ENCODE measurements around the gene MSRB2. TPM values are rescaled to one million over a fixed set of nuclear protein-coding genes. Genes with fewer than 3 reads are reported as not detected.

MSRB2 gene
- total and polyA plus RNA-seq, 2 donors (not counting 1 experiment from before 2014, with no cell fraction given), result 19.0 to 33.0 TPM

GRCh38 chr10:23106331-23107072 lies 11.1 kb downstream of the MSRB2 start:
- H4K20me1 ChIP-seq (ENCODE audit: control insufficient read depth, extremely low read depth, insufficient read depth, low read length), result no peaks in the 10 kb centered on the region
- H3K4me1 ChIP-seq (ENCODE audit: control insufficient read depth, extremely low read depth, insufficient read depth, low read length), result no peaks in the 10 kb centered on the region
- TF ChIP-seq EZH2 (IDR thresholded peaks at IDR 0.05; ENCODE audit: low read length, missing control alignments) (no peak), CTCF (conservative IDR thresholded peaks at IDR 0.05 in 1 of 2, IDR thresholded peaks at IDR 0.05 in 1 of 2; ENCODE audit: low read depth in 1 of 2, low read length in 2 of 2) (no peak)
- H3K9me3 ChIP-seq (ENCODE audit: control insufficient read depth, insufficient read depth, low read depth, low read length), result no peaks in the 10 kb centered on the region
- DNase-seq (ENCODE audit: low read depth in 2 of 2), result no peak
- H3K27ac ChIP-seq (ENCODE audit: insufficient read depth, low read length), result no peak overlapping the region
- H3K9ac ChIP-seq (ENCODE audit: insufficient read depth, low read length), result no peak overlapping the region
- no peak overlapping the region for H3K4me2 ChIP-seq (ENCODE audit: extremely low read depth, insufficient read depth, low read length)
- no peak overlapping the region for H3K4me3 ChIP-seq (replicated peaks in 1 of 4; ENCODE audit: control extremely low read depth in 1 of 4, insufficient read depth in 1 of 4, low read depth in 3 of 4, low read length in 4 of 4)
- no peaks in the 10 kb centered on the region for H3K27me3 ChIP-seq (ENCODE audit: control insufficient read depth, insufficient read depth, low read length)
- no peaks in the 10 kb centered on the region for H3K79me2 ChIP-seq (ENCODE audit: control insufficient read depth, insufficient read depth, low read length)
- no peak overlapping the region for H2AFZ ChIP-seq (ENCODE audit: low read length)
- no peaks in the 10 kb centered on the region for H3K36me3 ChIP-seq (ENCODE audit: control insufficient read depth, insufficient read depth, low read length)

GRCh38 chr10:23110722-23111516 lies 15.5 kb downstream of the MSRB2 start:
- Histone ChIP-seq H3K4me2 (ENCODE audit: extremely low read depth, insufficient read depth, low read length) (no peak overlapping the region), H3K36me3 (ENCODE audit: control insufficient read depth, insufficient read depth, low read length) (peaks cover 2% of the 10 kb centered on the region), H3K4me1 (ENCODE audit: control insufficient read depth, extremely low read depth, insufficient read depth, low read length) (no peaks in the 10 kb centered on the region), H3K9ac (ENCODE audit: insufficient read depth, low read length) (no peak overlapping the region), H2AFZ (ENCODE audit: low read length) (no peak overlapping the region), H3K4me3 (replicated peaks in 1 of 4; ENCODE audit: control extremely low read depth in 1 of 4, insufficient read depth in 1 of 4, low read depth in 3 of 4, low read length in 4 of 4) (no peak overlapping the region), H3K79me2 (ENCODE audit: control insufficient read depth, insufficient read depth, low read length) (no peaks in the 10 kb centered on the region), H3K9me3 (ENCODE audit: control insufficient read depth, insufficient read depth, low read depth, low read length) (no peaks in the 10 kb centered on the region), H4K20me1 (ENCODE audit: control insufficient read depth, extremely low read depth, insufficient read depth, low read length) (no peaks in the 10 kb centered on the region), H3K27ac (ENCODE audit: insufficient read depth, low read length) (no peak overlapping the region), H3K27me3 (ENCODE audit: control insufficient read depth, insufficient read depth, low read length) (no peaks in the 10 kb centered on the region)
- DNase-seq (ENCODE audit: low read depth in 2 of 2), result no peak
- TF ChIP-seq CTCF (conservative IDR thresholded peaks at IDR 0.05 in 1 of 2, IDR thresholded peaks at IDR 0.05 in 1 of 2; ENCODE audit: low read depth in 1 of 2, low read length in 2 of 2) (no peak), EZH2 (IDR thresholded peaks at IDR 0.05; ENCODE audit: low read length, missing control alignments) (no peak)

DNA sequence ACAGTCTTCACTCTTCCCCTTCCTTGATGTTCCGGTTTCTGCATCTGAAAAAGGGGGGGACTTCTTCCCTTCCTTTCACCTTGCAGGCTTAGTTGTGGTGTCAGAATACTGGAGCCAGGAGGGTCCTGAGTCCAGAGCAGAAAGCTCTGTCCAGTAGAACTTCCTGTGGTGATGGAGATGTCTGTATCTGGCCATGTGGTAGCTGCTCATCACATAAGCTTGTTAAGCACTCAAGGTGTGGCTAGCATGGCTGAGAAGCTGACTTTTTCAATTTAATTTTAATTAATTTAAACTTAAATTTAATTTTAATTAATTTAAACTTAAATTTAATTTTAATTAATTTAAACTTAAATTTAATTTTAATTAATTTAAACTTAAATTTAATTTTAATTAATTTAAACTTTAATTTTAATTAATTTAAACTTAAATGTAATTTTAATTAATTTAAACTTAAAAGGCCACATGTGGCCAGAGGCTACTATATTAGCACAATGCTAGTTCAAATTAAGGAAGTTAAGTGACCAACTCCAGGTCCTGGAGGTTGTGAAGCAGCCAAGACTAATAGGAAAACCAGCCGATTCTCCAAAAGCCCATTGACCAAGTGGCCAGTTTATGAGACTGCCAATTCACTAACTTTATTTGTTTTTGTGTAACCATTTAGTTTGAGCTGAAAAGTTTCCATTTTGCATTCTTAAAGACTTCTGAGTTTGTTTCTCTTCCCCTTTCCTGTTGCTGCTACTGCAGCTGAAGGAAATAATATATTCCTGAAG lies 16.3 kb downstream of the MSRB2 start:
- Histone ChIP-seq H3K79me2 (ENCODE audit: control insufficient read depth, insufficient read depth, low read length) (no peaks in the 10 kb centered on the region), H3K4me3 (replicated peaks in 1 of 4; ENCODE audit: control extremely low read depth in 1 of 4, insufficient read depth in 1 of 4, low read depth in 3 of 4, low read length in 4 of 4) (no peak overlapping the region), H3K4me1 (ENCODE audit: control insufficient read depth, extremely low read depth, insufficient read depth, low read length) (no peaks in the 10 kb centered on the region), H3K27ac (ENCODE audit: insufficient read depth, low read length) (no peak overlapping the region), H3K9ac (ENCODE audit: insufficient read depth, low read length) (no peak overlapping the region), H3K9me3 (ENCODE audit: control insufficient read depth, insufficient read depth, low read depth, low read length) (no peaks in the 10 kb centered on the region), H2AFZ (ENCODE audit: low read length) (no peak overlapping the region), H3K36me3 (ENCODE audit: control insufficient read depth, insufficient read depth, low read length) (peaks cover 2% of the 10 kb centered on the region), H3K4me2 (ENCODE audit: extremely low read depth, insufficient read depth, low read length) (no peak overlapping the region), H3K27me3 (ENCODE audit: control insufficient read depth, insufficient read depth, low read length) (no peaks in the 10 kb centered on the region), H4K20me1 (ENCODE audit: control insufficient read depth, extremely low read depth, insufficient read depth, low read length) (no peaks in the 10 kb centered on the region)
- TF ChIP-seq EZH2 (IDR thresholded peaks at IDR 0.05; ENCODE audit: low read length, missing control alignments) (no peak), CTCF (conservative IDR thresholded peaks at IDR 0.05 in 1 of 2, IDR thresholded peaks at IDR 0.05 in 1 of 2; ENCODE audit: low read depth in 1 of 2, low read length in 2 of 2) (no peak)
- DNase-seq (ENCODE audit: low read depth in 2 of 2), result no peak

Measured in fibroblast of lung (primary cell).